DMS 273 (cell line): ENCODE results near the gene RFC4.

Experiments used
- DNase-seq: peaks from one replicate; lab custom pipeline; 2025; ENCODE audit not compliant: unreplicated experiment; lab: John Stamatoyannopoulos, UW

RFC4 gene

GRCh38 chr3:186751480-186751879 lies 54.8 kb downstream of the RFC4 start:
- DNase-seq = peak; percentile 17

DNA sequence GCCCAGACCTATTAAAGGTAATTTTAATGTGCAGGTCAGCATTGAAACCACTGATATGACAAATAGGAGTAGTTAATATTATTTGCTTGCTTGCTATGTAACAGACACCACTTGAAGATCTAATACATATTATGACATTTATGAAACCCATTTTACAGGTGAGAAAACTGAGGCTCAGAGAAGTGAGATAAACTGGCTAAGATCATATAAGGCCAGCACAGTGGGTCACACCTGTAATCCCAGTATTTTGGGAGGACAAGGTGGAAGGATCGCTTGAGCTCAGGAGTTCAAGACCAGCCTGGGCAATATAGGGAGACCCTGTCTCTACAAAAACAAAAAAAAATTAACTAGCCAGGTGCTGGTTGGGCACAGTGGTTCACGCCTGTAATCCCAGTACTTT lies 56.0 kb downstream of the RFC4 start:
- no peak for DNase-seq

DNA sequence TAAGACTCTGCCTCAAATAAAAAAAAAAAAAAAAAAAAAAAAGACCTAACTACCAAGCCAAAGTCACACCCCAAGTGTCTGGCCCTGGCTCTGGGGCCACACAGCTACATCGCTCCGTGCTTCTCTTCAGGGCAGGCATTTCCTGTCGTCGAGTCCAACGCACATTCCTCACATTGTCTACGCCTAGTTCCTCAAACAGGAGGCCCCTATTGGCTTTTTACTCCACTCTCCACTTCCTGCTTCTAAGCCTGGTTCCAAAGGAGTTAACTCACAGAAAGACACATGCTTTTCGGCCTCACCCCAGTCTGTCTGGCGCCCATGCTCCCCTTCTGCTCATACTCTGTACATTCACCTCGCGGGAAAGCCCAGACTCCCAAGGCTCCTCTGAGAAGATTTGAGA lies 60.3 kb downstream of the RFC4 start:
- no peak for DNase-seq

- no peak for DNase-seq
Measured at GRCh38 chr3:186743666-186744065, 62.6 kb downstream of the RFC4 start.

GRCh38 chr3:186742618-186743380 lies 63.5 kb downstream of the RFC4 start:
- no peak for DNase-seq
